Left lung (tissue), 10 donors: ENCODE data around the gene C2. TPM values are rescaled to one million over a fixed set of nuclear protein-coding genes. Genes with fewer than 3 reads are reported as not detected.
"Not testable (repeated sequence)": the region's sequence is repeated elsewhere in the genome, so short reads cannot be mapped to it uniquely, and the experiment has no call there.

Source experiments
- ATAC-seq: fragments of 200-7000 bp; cut with Tn5 transposase; one replicate; pipeline ENCODE4 v1.9.1; 2020; ENCODE audit warnings: moderate library complexity
- DNase-seq, 4 donors: peaks; one replicate each; pipeline ENCODE4 v3.0.0-alpha.2; 2013 to 2020
- H3K27ac ChIP-seq, 2 donors: fragments of 200-600 bp; sonication (generic) in 1 of 2; one replicate each; pipeline versions ENCODE4 v1.5.0 to v1.8.0; 2020 to 2021
- H3K27me3 ChIP-seq, 2 donors: fragments of 200-600 bp; sonication (generic) in 1 of 2; one replicate each; pipeline versions ENCODE4 v1.5.0 to v1.8.0; 2020 to 2021
- H3K36me3 ChIP-seq, 2 donors: fragments of 200-600 bp; sonication (generic) in 1 of 2; one replicate each; pipeline versions ENCODE4 v1.5.0 to v1.8.0; 2020 to 2021
- H3K4me1 ChIP-seq, 2 donors: fragments of 200-600 bp; one replicate each; pipeline ENCODE4 v1.8.0; 2021
- H3K4me3 ChIP-seq, 2 donors: fragments of 200-600 bp; sonication (generic) in 1 of 2; one replicate each; pipeline versions ENCODE4 v1.5.0 to v1.8.0; 2020 to 2021; ENCODE audit warnings: mild to moderate bottlenecking in 1 of 2
- H3K9me3 ChIP-seq, 2 donors: fragments of 200-600 bp; sonication (generic) in 1 of 2; one replicate each; pipeline versions ENCODE4 v1.5.0 to v1.8.0; 2020 to 2021
- intact Hi-C, 2 donors: fragments of 100-400 bp; cut with DNase I; formaldehyde crosslinking; loops; one replicate each; pipeline versions ENCODE4 v1.11.2 to v1.14.2; 2022
- polyA plus RNA-seq, 6 donors: library from polyadenylated mRNA; unstranded; fragments of 120-200 nt; gene quantifications; one replicate each; pipeline ENCODE4 v1.2.1, GENCODE V29; 2013; ENCODE audit not compliant: insufficient read length in 6 of 6
- total RNA-seq, 2 donors: library from RNA; stranded (reverse); fragmentation: NEBNext Ultra II Directional; extraction: Animal tissue kit (Norgen Biotek cat#: 25700); gene quantifications; one replicate each; pipeline ENCODE4 v1.2.1, GENCODE V29; 2021
- TF ChIP-seq, protein P1 (sequence below), 2 donors: fragments of 200-600 bp; sonication (generic) in 1 of 2; IDR thresholded peaks; one replicate each; pipeline versions ENCODE4 v1.5.0 to v1.8.0; 2021; ENCODE audit warnings: antibody characterized with exemption in 2 of 2
- donor health status: DM: no; HTN: yes; CAD: no.
- donor health status: DM: no; HTN: no; CAD: no.

C2 gene
- total and polyA plus RNA-seq, 8 donors: 3.3 to 192 (median 5.2) TPM

- ATAC-seq (peak; percentile 84), DNase-seq (peak; percentile 92 to 99 (median 96))
- H3K4me1 ChIP-seq: peaks cover 18 to 40% of the 10 kb centered on the region in 2 donors
- peak within 1 kb of the TSS; percentile 40 to 53 for H3K4me3 ChIP-seq
- H3K27ac ChIP-seq: peak within 1 kb of the TSS; percentile 74 to 84
- no peaks in the 10 kb centered on the region for H3K27me3 ChIP-seq
- no peaks in the 10 kb centered on the region for H3K9me3 ChIP-seq
- TF ChIP-seq, protein P1, sequence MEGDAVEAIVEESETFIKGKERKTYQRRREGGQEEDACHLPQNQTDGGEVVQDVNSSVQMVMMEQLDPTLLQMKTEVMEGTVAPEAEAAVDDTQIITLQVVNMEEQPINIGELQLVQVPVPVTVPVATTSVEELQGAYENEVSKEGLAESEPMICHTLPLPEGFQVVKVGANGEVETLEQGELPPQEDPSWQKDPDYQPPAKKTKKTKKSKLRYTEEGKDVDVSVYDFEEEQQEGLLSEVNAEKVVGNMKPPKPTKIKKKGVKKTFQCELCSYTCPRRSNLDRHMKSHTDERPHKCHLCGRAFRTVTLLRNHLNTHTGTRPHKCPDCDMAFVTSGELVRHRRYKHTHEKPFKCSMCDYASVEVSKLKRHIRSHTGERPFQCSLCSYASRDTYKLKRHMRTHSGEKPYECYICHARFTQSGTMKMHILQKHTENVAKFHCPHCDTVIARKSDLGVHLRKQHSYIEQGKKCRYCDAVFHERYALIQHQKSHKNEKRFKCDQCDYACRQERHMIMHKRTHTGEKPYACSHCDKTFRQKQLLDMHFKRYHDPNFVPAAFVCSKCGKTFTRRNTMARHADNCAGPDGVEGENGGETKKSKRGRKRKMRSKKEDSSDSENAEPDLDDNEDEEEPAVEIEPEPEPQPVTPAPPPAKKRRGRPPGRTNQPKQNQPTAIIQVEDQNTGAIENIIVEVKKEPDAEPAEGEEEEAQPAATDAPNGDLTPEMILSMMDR (IDR thresholded peaks at IDR 0.05): no peak
- H3K36me3 ChIP-seq: no peaks in the 10 kb centered on the region
- intact Hi-C loops: no loop called here
Observed at GRCh38 chr6:31901953-31902643, 25.4 kb upstream of the C2 start, which contains the start of gene ZBTB12. TSS of gene ZBTB12 (minus strand) at chr6:31902086. CDS start at chr6:31901305, 781 bp downstream.

DNA sequence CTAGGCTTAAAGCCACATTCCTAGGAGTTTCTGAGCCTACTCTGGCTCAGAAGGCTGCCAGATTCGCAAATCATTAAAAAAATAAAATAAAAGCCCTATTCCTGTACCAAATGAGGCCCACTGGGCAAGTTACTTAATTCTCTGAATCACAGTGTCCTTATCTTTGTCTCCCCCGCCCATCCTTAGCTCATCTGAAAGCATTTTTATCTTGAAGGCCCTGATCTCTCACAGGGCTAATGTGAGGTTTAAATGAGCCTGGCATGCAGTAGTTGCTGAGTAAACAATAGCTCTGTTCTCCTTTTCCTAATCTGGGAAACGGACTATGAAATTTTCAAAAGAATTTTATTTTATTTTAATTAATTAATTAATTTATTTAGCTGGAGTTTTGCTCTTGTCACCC, 23.6 kb upstream of the C2 start:
- intact Hi-C loops: no loop called here
- ATAC-seq: no peak
- TF ChIP-seq, protein P1 (IDR thresholded peaks at IDR 0.05): no peak

DNA sequence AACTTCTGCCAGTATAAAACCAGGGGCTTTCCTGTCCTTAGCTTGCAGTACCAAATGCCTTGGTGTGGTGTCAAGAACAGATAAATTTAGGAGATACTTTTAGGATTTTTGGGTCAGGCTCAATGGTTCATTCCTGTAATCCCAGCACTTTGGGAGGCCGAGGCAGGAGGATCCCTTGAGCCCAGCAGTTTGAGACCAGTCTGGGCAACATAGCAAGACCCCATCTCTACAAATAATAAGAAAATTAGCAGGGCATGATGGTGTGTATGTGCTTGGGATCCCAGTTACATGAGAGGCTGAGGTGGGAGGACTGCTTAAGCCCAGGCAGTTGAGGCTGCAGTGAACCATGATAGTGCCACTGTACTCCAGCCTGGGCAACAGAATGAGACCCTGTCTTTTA, 22.5 kb upstream of the C2 start:
- ATAC-seq: no peak
- Histone ChIP-seq H3K4me1 (peaks cover 10 to 30% of the 10 kb centered on the region in 2 donors), H3K27me3 (no peaks in the 10 kb centered on the region), H3K4me3 (no peak overlapping the region), H3K36me3 (no peaks in the 10 kb centered on the region), H3K9me3 (no peaks in the 10 kb centered on the region), H3K27ac (no peak overlapping the region)
- TF ChIP-seq, protein P1 (IDR thresholded peaks at IDR 0.05): no peak
- DNase-seq: no peak
- intact Hi-C loops: no loop called here

More for the DNA sequence above, 23.6 kb upstream of the C2 start:
- Histone ChIP-seq H3K4me3 (no peak overlapping the region), H3K27me3 (no peaks in the 10 kb centered on the region), H3K36me3 (no peaks in the 10 kb centered on the region), H3K9me3 (no peaks in the 10 kb centered on the region), H3K4me1 (peaks cover 14 to 40% of the 10 kb centered on the region in 2 donors), H3K27ac (no peak overlapping the region)
- no peak for DNase-seq

GRCh38 chr6:31906122-31906521, 21.4 kb upstream of the C2 start:
- no peaks in the 10 kb centered on the region for H3K36me3 ChIP-seq
- intact Hi-C loops: no loop called here
- no peaks in the 10 kb centered on the region for H3K9me3 ChIP-seq
- DNase-seq (no peak), ATAC-seq (no peak)
- peaks cover 10 to 29% of the 10 kb centered on the region in 2 donors for H3K4me1 ChIP-seq
- TF ChIP-seq, protein P1 (IDR thresholded peaks at IDR 0.05): no peak
- no peaks in the 10 kb centered on the region for H3K27me3 ChIP-seq
- H3K27ac ChIP-seq: no peak overlapping the region
- H3K4me3 ChIP-seq: no peak overlapping the region

- Histone ChIP-seq H3K27ac (peak overlapping the region in 1 of 2 donors; percentile 3), H3K4me1 (peaks cover 10 to 32% of the 10 kb centered on the region in 2 donors)
- H3K4me3 ChIP-seq, DNase-seq, intact Hi-C loops, H3K36me3 ChIP-seq, H3K27me3 ChIP-seq, H3K9me3 ChIP-seq, ATAC-seq: not testable (repeated sequence)
Observed at GRCh38 chr6:31906727-31907126, 20.8 kb upstream of the C2 start.
